Heart left ventricle (tissue), 13 donors: ENCODE data around the gene EREG.

Experiments used
- POLR2A ChIP-seq, 2 donors: fragments of 450-650 bp; IDR thresholded peaks; one replicate each; pipeline ENCODE4 v1.6.1; 2017; ENCODE audit warnings: antibody characterized with exemption in 2 of 2, mild to moderate bottlenecking in 2 of 2, moderate library complexity in 2 of 2
- TF ChIP-seq, protein P1 (sequence below), 12 donors: fragments of 200-600 bp; sonication (generic) in 4 of 12; IDR thresholded peaks; one replicate each; pipeline versions ENCODE4 v1.5.0 to v1.8.0; 2018 to 2022; ENCODE audit warnings: antibody characterized with exemption in 12 of 12, mild to moderate bottlenecking in 5 of 12
- donor health status: ischemic (EF 13 %, LVEDD 7.1; RV severe dilation, severe dysfunction).
- donor health status: DM: no; HTN: yes; CAD: no.
- donor health status: DM: no; HTN: no; CAD: no.
- donor health status: ischemic (EF 25% LVEDD 6.9; RV normal size, moderate dysfunction).
- donor health status: ischemic (EF 25% LVEDD 5.7; RV mildly dilated, moderate dysfunction).
- donor health status: ischemic (EF 35%, LVEDD 5.7; RV mildly dilated, moderate dysfunction).
- donor health status: nonischemic (EF 11% LVEDD 7.7; RV severe dilation, severe dysfunction).
- donor health status: DM: yes; HTN: yes; CAD: no.
- donor health status: PGD.
- donor health status: ischemic (EF 29% LVEDD 5.4; RV normal size, mild dysfunction).
- donor health status: nonischemic (EF 23%, LVEDD 6.1; RV moderate dilation, normal function).

GRCh38 chr4:74367656-74368290 is 2.8 kb downstream of the EREG start:
- no peak for TF ChIP-seq POLR2A (IDR thresholded peaks at IDR 0.05)
- TF ChIP-seq, protein P1, sequence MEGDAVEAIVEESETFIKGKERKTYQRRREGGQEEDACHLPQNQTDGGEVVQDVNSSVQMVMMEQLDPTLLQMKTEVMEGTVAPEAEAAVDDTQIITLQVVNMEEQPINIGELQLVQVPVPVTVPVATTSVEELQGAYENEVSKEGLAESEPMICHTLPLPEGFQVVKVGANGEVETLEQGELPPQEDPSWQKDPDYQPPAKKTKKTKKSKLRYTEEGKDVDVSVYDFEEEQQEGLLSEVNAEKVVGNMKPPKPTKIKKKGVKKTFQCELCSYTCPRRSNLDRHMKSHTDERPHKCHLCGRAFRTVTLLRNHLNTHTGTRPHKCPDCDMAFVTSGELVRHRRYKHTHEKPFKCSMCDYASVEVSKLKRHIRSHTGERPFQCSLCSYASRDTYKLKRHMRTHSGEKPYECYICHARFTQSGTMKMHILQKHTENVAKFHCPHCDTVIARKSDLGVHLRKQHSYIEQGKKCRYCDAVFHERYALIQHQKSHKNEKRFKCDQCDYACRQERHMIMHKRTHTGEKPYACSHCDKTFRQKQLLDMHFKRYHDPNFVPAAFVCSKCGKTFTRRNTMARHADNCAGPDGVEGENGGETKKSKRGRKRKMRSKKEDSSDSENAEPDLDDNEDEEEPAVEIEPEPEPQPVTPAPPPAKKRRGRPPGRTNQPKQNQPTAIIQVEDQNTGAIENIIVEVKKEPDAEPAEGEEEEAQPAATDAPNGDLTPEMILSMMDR (IDR thresholded peaks at IDR 0.05) = no peak
